DND-41 (cell line): Measurements from ENCODE around the gene ALDH1L1.

Experiments
- ATAC-seq: fragments of 200-7000 bp; cut with Tn5 transposase; 3 replicates; pipeline ENCODE4 v1.9.1; 2021; ENCODE audit warnings: low read depth; ENCODE audit not compliant: insufficient read depth
- DNase-seq: peaks from one replicate; pipeline ENCODE4 v3.0.0-alpha.2; 2020
- H2AFZ ChIP-seq: 2 replicates; pipeline ENCODE4 v1.6.0; 2012; ENCODE audit warnings: low read depth, low read length
- H3K27ac ChIP-seq: 2 replicates; pipeline ENCODE4 v1.5.1; 2012; ENCODE audit warnings: low read length, inconsistent platforms
- H3K27me3 ChIP-seq: fragments of 200-600 bp; sonication (generic); 2 replicates; pipeline ENCODE4 v1.6.0; 2012; ENCODE audit warnings: low read length, mild to moderate bottlenecking, inconsistent platforms; ENCODE audit not compliant: insufficient read depth, poor library complexity
- H3K36me3 ChIP-seq: 2 replicates; pipeline ENCODE4 v1.5.1; 2012; ENCODE audit warnings: low read length, inconsistent platforms; ENCODE audit not compliant: insufficient read depth
- H3K4me1 ChIP-seq: 2 replicates; pipeline ENCODE4 v1.5.1; 2012; ENCODE audit warnings: mild to moderate bottlenecking, low read length; ENCODE audit not compliant: insufficient read depth
- H3K4me2 ChIP-seq: 2 replicates; pipeline ENCODE4 v1.6.0; 2012; ENCODE audit warnings: mild to moderate bottlenecking, moderate library complexity, low read length, inconsistent platforms; ENCODE audit not compliant: insufficient read depth
- H3K4me3 ChIP-seq, 2 experiments: fragments of 200-600 bp in 1 of 2; shearing (Covaris generic) in 1 of 2; 2 replicates each; pipeline ENCODE4 v1.5.1; 2012 to 2016; ENCODE audit warnings: inconsistent platforms in 2 of 2, low read length in 2 of 2, mild to moderate bottlenecking in 2 of 2, low read depth in 1 of 2, moderate library complexity in 1 of 2
- H3K79me2 ChIP-seq: 2 replicates; pipeline ENCODE4 v1.6.0; 2012; ENCODE audit warnings: low read length, inconsistent platforms; ENCODE audit not compliant: insufficient read depth
- H3K9ac ChIP-seq: 2 replicates; pipeline ENCODE4 v1.6.0; 2012; ENCODE audit warnings: low read depth, mild to moderate bottlenecking, inconsistent platforms, low read length, moderate library complexity
- H3K9me3 ChIP-seq: 2 replicates; pipeline ENCODE4 v1.5.1; 2012; ENCODE audit warnings: low read length, moderate library complexity, mild to moderate bottlenecking, inconsistent platforms; ENCODE audit not compliant: insufficient read depth, severe bottlenecking
- H4K20me1 ChIP-seq: 2 replicates; pipeline ENCODE4 v1.6.0; 2012; ENCODE audit warnings: low read length; ENCODE audit not compliant: insufficient read depth
- CTCF ChIP-seq: IDR thresholded peaks from 2 replicates; pipeline ENCODE4 v1.5.1; 2012; ENCODE audit warnings: borderline replicate concordance, low read length, moderate library complexity, mild to moderate bottlenecking; ENCODE audit not compliant: poor library complexity, severe bottlenecking; ENCODE audit errors: extremely low read depth
- EZH2 ChIP-seq: IDR thresholded peaks from 3 replicates; pipeline ENCODE4 v1.6.1; 2012; ENCODE audit warnings: borderline replicate concordance, low read depth, mild to moderate bottlenecking, moderate library complexity, low read length, inconsistent platforms; ENCODE audit not compliant: severe bottlenecking

ALDH1L1 gene

GRCh38 chr3:126149960-126150515 is 30.3 kb downstream of the ALDH1L1 start:
- no peaks in the 10 kb centered on the region for H3K4me1 ChIP-seq
- no peak overlapping the region for H3K27ac ChIP-seq
- H3K9me3 ChIP-seq: no peaks in the 10 kb centered on the region
- ATAC-seq (no peak), DNase-seq (no peak)
- H3K36me3 ChIP-seq: no peaks in the 10 kb centered on the region
- no peak overlapping the region for H3K4me2 ChIP-seq
- no peaks in the 10 kb centered on the region for H4K20me1 ChIP-seq
- no peak overlapping the region for H3K4me3 ChIP-seq
- no peak overlapping the region for H2AFZ ChIP-seq
- no peaks in the 10 kb centered on the region for H3K79me2 ChIP-seq
- H3K27me3 ChIP-seq: peaks cover 2% of the 10 kb centered on the region
- H3K9ac ChIP-seq: no peak overlapping the region
- TF ChIP-seq CTCF (no peak), EZH2 (no peak)

GRCh38 chr3:126149256-126149902 is 31.0 kb downstream of the ALDH1L1 start:
- ATAC-seq: no peak
- TF ChIP-seq CTCF: no peak
- no peak for TF ChIP-seq EZH2
- no peak for DNase-seq

GRCh38 chr3:126147932-126148683 is 32.3 kb downstream of the ALDH1L1 start:
- no peaks in the 10 kb centered on the region for H4K20me1 ChIP-seq

More at GRCh38 chr3:126149256-126149902, 31.0 kb downstream of the ALDH1L1 start:
- Histone ChIP-seq H3K9ac (no peak overlapping the region), H3K79me2 (no peaks in the 10 kb centered on the region), H3K36me3 (no peaks in the 10 kb centered on the region), H3K27me3 (peaks cover 2% of the 10 kb centered on the region), H3K4me1 (no peaks in the 10 kb centered on the region), H2AFZ (no peak overlapping the region), H3K27ac (no peak overlapping the region), H3K9me3 (no peaks in the 10 kb centered on the region), H4K20me1 (no peaks in the 10 kb centered on the region), H3K4me3 (no peak overlapping the region), H3K4me2 (no peak overlapping the region)

More at GRCh38 chr3:126147932-126148683, 32.3 kb downstream of the ALDH1L1 start:
- Histone ChIP-seq H3K27ac (no peak overlapping the region), H3K79me2 (no peaks in the 10 kb centered on the region), H3K4me1 (no peaks in the 10 kb centered on the region), H3K27me3 (peaks cover 2% of the 10 kb centered on the region), H3K9ac (no peak overlapping the region), H3K9me3 (no peaks in the 10 kb centered on the region), H3K4me3 (no peak overlapping the region), H3K36me3 (no peaks in the 10 kb centered on the region), H2AFZ (no peak overlapping the region), H3K4me2 (no peak overlapping the region)
- TF ChIP-seq EZH2: no peak
- no peak for TF ChIP-seq CTCF
- ATAC-seq (no peak), DNase-seq (no peak)
